Measurements from ENCODE around the gene TBXAS1.

GRCh38 chr7:139813689-139814088 is 15.4 kb upstream of the TBXAS1 start:
- no peak for TF ChIP-seq POLR2A (IDR thresholded peaks at IDR 0.05; ENCODE audit: low read length)
- TF ChIP-seq GATA1 (IDR thresholded peaks at IDR 0.05; ENCODE audit: low read depth, low read length), result no peak

Data from erythroblast (primary cell).